IMR-90 (cell line): ENCODE data around the gene OCIAD1. TPM values are rescaled to one million over a fixed set of nuclear protein-coding genes. Genes with fewer than 3 reads are reported as not detected.

ENCODE experiments used
- ATAC-seq: fragments of 200-7000 bp; cut with Tn5 transposase; 2 replicates; pipeline ENCODE4 v1.9.1; 2020; ENCODE audit warnings: low read depth, mild to moderate bottlenecking, moderate library complexity
- BruUV-seq: library from RNA; stranded (reverse); fragments of 400-500 nt; replicated peaks from 2 replicates; lab custom pipeline; 2021; lab: Mats Ljungman, UMichigan
- CTCF ChIA-PET: fragments of 300-600 bp; formaldehyde crosslinking; extraction: SDS; loops from one replicate; lab custom pipeline; 2021; ENCODE audit warnings: antibody characterized with exemption; lab: Yijun Ruan, JAX
- POLR2A ChIA-PET: fragments of 300-600 bp; sonication (Branson Sonifier 250); formaldehyde crosslinking; loops from one replicate; lab custom pipeline; 2022; ENCODE audit warnings: antibody characterized with exemption; ENCODE audit not compliant: unreplicated experiment; lab: Charles Lee
- DNase-seq: peaks from one replicate; pipeline ENCODE4 v3.0.0; 2013
- H2AFZ ChIP-seq: replicated peaks from 2 replicates; pipeline ENCODE3; 2013; ENCODE audit warnings: low read length, mild to moderate bottlenecking; ENCODE audit not compliant: poor library complexity
- H2AK5ac ChIP-seq: 2 replicates; pipeline ENCODE4 v1.6.1; 2013; ENCODE audit warnings: low read depth, low read length, inconsistent platforms
- H2AK9ac ChIP-seq: replicated peaks from 2 replicates; pipeline ENCODE3; 2013; ENCODE audit warnings: mild to moderate bottlenecking, low read depth, low read length, moderate library complexity; ENCODE audit not compliant: poor library complexity
- H2BK120ac ChIP-seq: 2 replicates; pipeline ENCODE4 v1.6.1; 2013; ENCODE audit warnings: low read depth, low read length, inconsistent platforms
- H2BK15ac ChIP-seq: 3 replicates; pipeline ENCODE4 v1.6.1; 2013; ENCODE audit warnings: low read depth, low read length, inconsistent platforms
- H2BK20ac ChIP-seq: 2 replicates; pipeline ENCODE4 v1.6.1; 2013; ENCODE audit warnings: low read depth, mild to moderate bottlenecking, inconsistent platforms, low read length, moderate library complexity
- H2BK5ac ChIP-seq: 2 replicates; pipeline ENCODE4 v1.6.1; 2013; ENCODE audit warnings: mild to moderate bottlenecking, low read depth, low read length, inconsistent platforms; ENCODE audit not compliant: poor library complexity, severe bottlenecking
- H3K14ac ChIP-seq: replicated peaks from 2 replicates; pipeline ENCODE4 v1.6.1; 2013; ENCODE audit warnings: low read depth, low read length, inconsistent platforms
- H3K18ac ChIP-seq: 2 replicates; pipeline ENCODE4 v1.6.1; 2013; ENCODE audit warnings: low read depth, low read length, control low read depth
- H3K23ac ChIP-seq: 2 replicates; pipeline ENCODE4 v1.6.1; 2013; ENCODE audit warnings: low read depth, low read length, inconsistent platforms
- H3K27ac ChIP-seq: 2 replicates; pipeline ENCODE4 v1.5.1; 2013; ENCODE audit warnings: mild to moderate bottlenecking, control low read depth, low read length; ENCODE audit not compliant: insufficient read depth
- H3K27me3 ChIP-seq: 2 replicates; pipeline ENCODE4 v1.6.1; 2013; ENCODE audit warnings: low read length; ENCODE audit not compliant: control insufficient read depth, insufficient read depth
- H3K36me3 ChIP-seq: 2 replicates; pipeline ENCODE4 v1.6.1; 2013; ENCODE audit warnings: low read length, mixed read lengths; ENCODE audit not compliant: control insufficient read depth, insufficient read depth
- H3K4ac ChIP-seq: 2 replicates; pipeline ENCODE4 v1.6.1; 2013; ENCODE audit warnings: low read depth, low read length, inconsistent platforms
- H3K4me1 ChIP-seq: 2 replicates; pipeline ENCODE4 v1.6.1; 2013; ENCODE audit warnings: low read length, mixed read lengths; ENCODE audit not compliant: control insufficient read depth, insufficient read depth
- H3K4me2 ChIP-seq: 2 replicates; pipeline ENCODE4 v1.6.1; 2013; ENCODE audit warnings: low read depth, mild to moderate bottlenecking, control low read depth, low read length, moderate library complexity
- H3K4me3 ChIP-seq: 2 replicates; pipeline ENCODE4 v1.5.1; 2013; ENCODE audit warnings: low read depth, mild to moderate bottlenecking, control low read depth, low read length, moderate library complexity; ENCODE audit not compliant: insufficient read depth
- H3K56ac ChIP-seq: 2 replicates; pipeline ENCODE4 v1.6.1; 2013; ENCODE audit warnings: low read length, inconsistent platforms; ENCODE audit not compliant: insufficient read depth; ENCODE audit errors: extremely low read depth
- H3K79me1 ChIP-seq, 2 experiments: 2 replicates each; pipeline ENCODE4 v1.6.1; 2013; ENCODE audit warnings: low read length in 2 of 2, inconsistent platforms in 1 of 2, low read depth in 1 of 2
- H3K9ac ChIP-seq: 2 replicates; pipeline ENCODE4 v1.6.1; 2013; ENCODE audit warnings: low read depth, low read length, control low read depth
- H3K9me1 ChIP-seq: 2 replicates; pipeline ENCODE4 v1.6.1; 2013; ENCODE audit warnings: low read length, inconsistent platforms; ENCODE audit not compliant: insufficient read depth
- H3K9me3 ChIP-seq: 2 replicates; pipeline ENCODE4 v1.6.1; 2013; ENCODE audit warnings: low read length; ENCODE audit not compliant: control insufficient read depth, insufficient read depth
- H4K20me1 ChIP-seq: 2 replicates; pipeline ENCODE4 v1.6.1; 2013; ENCODE audit warnings: low read length, inconsistent platforms; ENCODE audit not compliant: insufficient read depth
- H4K5ac ChIP-seq: 2 replicates; pipeline ENCODE4 v1.6.1; 2013; ENCODE audit warnings: mild to moderate bottlenecking, low read depth, low read length, control low read depth
- H4K8ac ChIP-seq, 2 experiments: 2 replicates each; pipeline ENCODE4 v1.6.1; 2013; ENCODE audit warnings: low read depth in 2 of 2, low read length in 2 of 2, control low read depth in 1 of 2, inconsistent platforms in 1 of 2
- H4K91ac ChIP-seq: 2 replicates; pipeline ENCODE4 v1.6.1; 2013; ENCODE audit warnings: low read depth, low read length, inconsistent platforms; ENCODE audit not compliant: insufficient read depth
- BHLHE40 ChIP-seq: fragments of 150-350 bp; IDR thresholded peaks from 2 replicates; pipeline ENCODE4 v1.6.1; 2016; ENCODE audit warnings: mild to moderate bottlenecking, low read depth, low read length
- CEBPB ChIP-seq: IDR thresholded peaks from 2 replicates; pipeline ENCODE4 v1.6.1; 2012; ENCODE audit warnings: low read depth, low read length, improper control_type of control experiment
- CHD1 ChIP-seq: IDR thresholded peaks from 2 replicates; pipeline ENCODE4 v1.6.1; 2012; ENCODE audit warnings: low read depth, low read length, improper control_type of control experiment
- CTCF ChIP-seq: conservative IDR thresholded peaks from 2 replicates; pipeline ENCODE4 v1.5.1; 2012; ENCODE audit warnings: mild to moderate bottlenecking, low read depth, low read length, improper control_type of control experiment
- ELK1 ChIP-seq: fragments of 150-350 bp; IDR thresholded peaks from 2 replicates; pipeline ENCODE4 v1.6.1; 2016; ENCODE audit warnings: low read depth, mild to moderate bottlenecking, low read length, moderate library complexity, borderline replicate concordance
- FOS ChIP-seq: fragments of 150-350 bp; IDR thresholded peaks from 2 replicates; pipeline ENCODE4 v1.6.1; 2016; ENCODE audit warnings: low read depth, low read length
- MAFK ChIP-seq: IDR thresholded peaks from 2 replicates; pipeline ENCODE4 v1.6.1; 2012; ENCODE audit warnings: low read depth, low read length, improper control_type of control experiment
- MXI1 ChIP-seq: IDR thresholded peaks from 2 replicates; pipeline ENCODE4 v1.6.1; 2012; ENCODE audit warnings: low read depth, mild to moderate bottlenecking, low read length, moderate library complexity, borderline replicate concordance
- NFE2L2 ChIP-seq: fragments of 150-350 bp; IDR thresholded peaks from 2 replicates; pipeline ENCODE4 v1.6.1; 2016; ENCODE audit warnings: low read depth, mild to moderate bottlenecking, low read length
- POLR2A ChIP-seq: IDR thresholded peaks from 2 replicates; pipeline ENCODE4 v1.6.1; 2012; ENCODE audit warnings: mild to moderate bottlenecking, low read depth, low read length
- RAD21 ChIP-seq: IDR thresholded peaks from 2 replicates; pipeline ENCODE4 v1.6.1; 2012; ENCODE audit warnings: low read length, improper control_type of control experiment
- RCOR1 ChIP-seq: IDR thresholded peaks from 2 replicates; pipeline ENCODE4 v1.6.1; 2012; ENCODE audit warnings: mild to moderate bottlenecking, low read length, improper control_type of control experiment; ENCODE audit not compliant: insufficient replicate concordance
- RFX5 ChIP-seq: IDR thresholded peaks from 2 replicates; pipeline ENCODE4 v1.8.0; 2012; ENCODE audit warnings: low read depth, mild to moderate bottlenecking, low read length, moderate library complexity
- SMC3 ChIP-seq: fragments of 150-350 bp; IDR thresholded peaks from 2 replicates; pipeline ENCODE4 v1.6.1; 2016; ENCODE audit warnings: low read depth, mild to moderate bottlenecking, antibody characterized with exemption, low read length, moderate library complexity
- USF2 ChIP-seq: fragments of 150-350 bp; IDR thresholded peaks from 2 replicates; pipeline ENCODE4 v1.6.1; 2017; ENCODE audit warnings: mild to moderate bottlenecking, antibody characterized with exemption, low read length, low read depth
- dilution Hi-C: fragments of 300-500 bp; cut with HindIII; formaldehyde crosslinking; loops from one replicate; pipeline ENCODE4 v1.14.3; 2018; ENCODE audit warnings: low sequenced_read_pairs; ENCODE audit not compliant: unreplicated experiment
- in situ Hi-C: fragments of 300-500 bp; cut with MboI; formaldehyde crosslinking; loops from 3 replicates; pipeline ENCODE4 v1.14.3; 2019; ENCODE audit warnings: low sequenced_read_pairs, inconsistent platforms, mixed read lengths
- intact Hi-C: fragments of 100-400 bp; cut with micrococcal nuclease; formaldehyde crosslinking; loops from 2 replicates; pipeline ENCODE4 v1.10.0; 2022
- polyA plus RNA-seq, 3 experiments: library from polyadenylated mRNA; depleted of rRNA; stranded (reverse); fragments of >200 nt; gene quantifications; 2 replicates each; pipeline ENCODE4 v1.2.3, GENCODE V29; 2012; ENCODE audit warnings: low replicate concordance in 1 of 3
- total RNA-seq: library from RNA; depleted of rRNA; stranded (reverse); fragments of >200 nt; gene quantifications from 2 replicates; pipeline ENCODE4 v1.2.3, GENCODE V29; 2012

Gene OCIAD1
- total and polyA plus RNA-seq, 2 of the 4 experiments (the other 2 are of a cell fraction) = 86.9 to 112 TPM

GRCh38 chr4:48908687-48909086, 77.8 kb downstream of the OCIAD1 start:
- Histone ChIP-seq H3K4me1 (peaks cover 3% of the 10 kb centered on the region), H3K36me3 (no peaks in the 10 kb centered on the region), H4K91ac (no peak overlapping the region), H2BK5ac (no peak overlapping the region), H3K4me2 (no peak overlapping the region), H2BK15ac (no peak overlapping the region), H2BK120ac (no peak overlapping the region), H3K4ac (no peak overlapping the region), H4K20me1 (no peaks in the 10 kb centered on the region), H2AK9ac (no peak overlapping the region), H3K9me1 (peaks cover 6% of the 10 kb centered on the region), H3K4me3 (no peak overlapping the region), H3K79me1 (peaks cover 0 to 7% of the 10 kb centered on the region in 2 experiments; a peak in 2 of 4 replicates), H2BK20ac (0 out of 2 replicates have a peak overlapping the region, but pooled peaks have one; percentile 35), H4K8ac (no peak overlapping the region), H3K27ac (no peak overlapping the region), H3K9ac (no peak overlapping the region), H3K9me3 (no peaks in the 10 kb centered on the region), H3K18ac (no peak overlapping the region), H3K14ac (no peak overlapping the region), H2AFZ (no peak overlapping the region), H2AK5ac (no peak overlapping the region), H4K5ac (no peak overlapping the region), H3K56ac (no peak overlapping the region), H3K23ac (no peak overlapping the region), H3K27me3 (no peaks in the 10 kb centered on the region)
- CTCF ChIA-PET = no interaction called here
- ATAC-seq (no peak), DNase-seq (no peak)
- dilution Hi-C loops = no loop called here
- in situ Hi-C loops = no loop called here
- no peak for TF ChIP-seq MAFK
- TF ChIP-seq NFE2L2 = no peak
- TF ChIP-seq BHLHE40 = no peak
- TF ChIP-seq FOS = no peak
- TF ChIP-seq CEBPB = no peak
- no peak for TF ChIP-seq CTCF
- TF ChIP-seq ELK1 = no peak
- TF ChIP-seq POLR2A = no peak
- no peak for TF ChIP-seq USF2
- no peak for TF ChIP-seq RFX5
- no peak for TF ChIP-seq CHD1
- TF ChIP-seq MXI1 = no peak
- no peak for TF ChIP-seq RAD21
- no peak for TF ChIP-seq RCOR1
- no peak for TF ChIP-seq SMC3
- no TSS peak for BruUV-seq
- POLR2A ChIA-PET = no interaction called here
- intact Hi-C loops = loop anchor here (5.0 kb wide), 1 partner anchor 54 kb away; no protein-coding TSS in a partner anchor
